SK-N-SH treated with all-trans-retinoic acid at 6 μM for 48 hours (cell line): ENCODE measurements around the gene GAL3ST1.

Experiments used
- CSDC2 ChIP-seq: fragments of 250-450 bp; sonication (Bioruptor Pico); IDR thresholded peaks from 2 replicates; pipeline ENCODE4 v1.5.0; 2020; ENCODE audit warnings: mild to moderate bottlenecking, moderate library complexity
- ESRRG ChIP-seq: fragments of 250-450 bp; sonication (Bioruptor Pico); IDR thresholded peaks from 2 replicates; pipeline ENCODE4 v1.6.1; 2021; ENCODE audit warnings: mild to moderate bottlenecking
- GLIS3 ChIP-seq: fragments of 250-450 bp; sonication (Bioruptor Pico); IDR thresholded peaks from 2 replicates; pipeline ENCODE4 v1.5.0; 2020; ENCODE audit warnings: mild to moderate bottlenecking, moderate library complexity
- RARB ChIP-seq: fragments of 250-450 bp; sonication (Bioruptor Pico); IDR thresholded peaks from 2 replicates; pipeline ENCODE4 v1.8.0; 2021; ENCODE audit warnings: mild to moderate bottlenecking, moderate library complexity
- TCF4 ChIP-seq: fragments of 250-450 bp; sonication (Bioruptor Pico); IDR thresholded peaks from 2 replicates; pipeline ENCODE4 v1.8.0; 2021; ENCODE audit warnings: mild to moderate bottlenecking, moderate library complexity, borderline replicate concordance
- ZFP3 ChIP-seq: fragments of 250-450 bp; sonication (Bioruptor Pico); IDR thresholded peaks from 2 replicates; pipeline ENCODE4 v1.5.0; 2020; ENCODE audit warnings: mild to moderate bottlenecking, moderate library complexity
- ZFP30 ChIP-seq: fragments of 450-650 bp; formaldehyde crosslinking; IDR thresholded peaks from 2 replicates; pipeline ENCODE4 v1.5.0; 2022; ENCODE audit warnings: mild to moderate bottlenecking, moderate library complexity
- TF ChIP-seq, protein P1 (sequence below): fragments of 250-450 bp; sonication (Bioruptor Pico); IDR thresholded peaks from 2 replicates; pipeline ENCODE4 v1.8.0; 2020; ENCODE audit warnings: mild to moderate bottlenecking, moderate library complexity, borderline replicate concordance
- TF ChIP-seq, protein P2 (sequence below): fragments of 250-450 bp; sonication (Bioruptor Pico); IDR thresholded peaks from 2 replicates; pipeline ENCODE4 v1.5.1; 2021; ENCODE audit warnings: mild to moderate bottlenecking, moderate library complexity

DNA sequence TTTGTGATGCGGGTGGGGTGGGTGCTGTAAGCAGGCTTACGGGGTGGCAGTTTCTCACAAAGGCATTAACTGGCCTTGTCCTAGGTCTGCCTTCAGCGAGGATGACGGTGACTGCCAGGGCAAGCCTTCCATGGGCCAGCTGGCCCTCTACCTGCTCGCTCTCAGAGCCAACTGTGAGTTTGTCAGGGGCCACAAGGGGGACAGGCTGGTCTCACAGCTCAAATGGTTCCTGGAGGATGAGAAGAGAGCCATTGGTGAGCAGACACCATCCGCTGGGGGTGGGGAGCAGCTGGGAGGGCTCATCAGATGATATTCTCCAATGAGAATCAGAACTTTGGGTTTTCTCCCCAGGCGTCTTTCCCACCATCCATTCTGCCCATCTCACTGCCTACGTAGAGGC is 38.3 kb upstream of the GAL3ST1 start:
- TF ChIP-seq, protein P1, sequence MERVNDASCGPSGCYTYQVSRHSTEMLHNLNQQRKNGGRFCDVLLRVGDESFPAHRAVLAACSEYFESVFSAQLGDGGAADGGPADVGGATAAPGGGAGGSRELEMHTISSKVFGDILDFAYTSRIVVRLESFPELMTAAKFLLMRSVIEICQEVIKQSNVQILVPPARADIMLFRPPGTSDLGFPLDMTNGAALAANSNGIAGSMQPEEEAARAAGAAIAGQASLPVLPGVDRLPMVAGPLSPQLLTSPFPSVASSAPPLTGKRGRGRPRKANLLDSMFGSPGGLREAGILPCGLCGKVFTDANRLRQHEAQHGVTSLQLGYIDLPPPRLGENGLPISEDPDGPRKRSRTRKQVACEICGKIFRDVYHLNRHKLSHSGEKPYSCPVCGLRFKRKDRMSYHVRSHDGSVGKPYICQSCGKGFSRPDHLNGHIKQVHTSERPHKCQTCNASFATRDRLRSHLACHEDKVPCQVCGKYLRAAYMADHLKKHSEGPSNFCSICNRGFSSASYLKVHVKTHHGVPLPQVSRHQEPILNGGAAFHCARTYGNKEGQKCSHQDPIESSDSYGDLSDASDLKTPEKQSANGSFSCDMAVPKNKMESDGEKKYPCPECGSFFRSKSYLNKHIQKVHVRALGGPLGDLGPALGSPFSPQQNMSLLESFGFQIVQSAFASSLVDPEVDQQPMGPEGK (CRISPR knock-in tag): no peak
- TF ChIP-seq RARB (CRISPR knock-in tag) (no peak), ESRRG (CRISPR knock-in tag) (no peak), CSDC2 (CRISPR knock-in tag) (no peak), GLIS3 (CRISPR knock-in tag) (no peak), ZFP30 (CRISPR knock-in tag) (no peak), ZFP3 (CRISPR knock-in tag) (no peak), TCF4 (CRISPR knock-in tag) (no peak)
- TF ChIP-seq, protein P2, sequence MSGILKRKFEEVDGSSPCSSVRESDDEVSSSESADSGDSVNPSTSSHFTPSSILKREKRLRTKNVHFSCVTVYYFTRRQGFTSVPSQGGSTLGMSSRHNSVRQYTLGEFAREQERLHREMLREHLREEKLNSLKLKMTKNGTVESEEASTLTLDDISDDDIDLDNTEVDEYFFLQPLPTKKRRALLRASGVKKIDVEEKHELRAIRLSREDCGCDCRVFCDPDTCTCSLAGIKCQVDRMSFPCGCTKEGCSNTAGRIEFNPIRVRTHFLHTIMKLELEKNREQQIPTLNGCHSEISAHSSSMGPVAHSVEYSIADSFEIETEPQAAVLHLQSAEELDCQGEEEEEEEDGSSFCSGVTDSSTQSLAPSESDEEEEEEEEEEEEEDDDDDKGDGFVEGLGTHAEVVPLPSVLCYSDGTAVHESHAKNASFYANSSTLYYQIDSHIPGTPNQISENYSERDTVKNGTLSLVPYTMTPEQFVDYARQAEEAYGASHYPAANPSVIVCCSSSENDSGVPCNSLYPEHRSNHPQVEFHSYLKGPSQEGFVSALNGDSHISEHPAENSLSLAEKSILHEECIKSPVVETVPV (CRISPR knock-in tag): no peak
